Effector memory CD8-positive, alpha-beta T cell (primary cell): ENCODE measurements around the gene UVSSA.

ENCODE experiments used
- ATAC-seq: fragments of 150-1000 bp; cut with Tn5 transposase; replicated peaks from 2 replicates; pipeline ENCODE4 v1.10.0; 2021; ENCODE audit warnings: mild to moderate bottlenecking, moderate library complexity
- DNase-seq, 3 experiments: peaks; one replicate each; pipeline ENCODE4 v3.0.0; 2021
- H3K27ac Mint-ChIP-seq, 2 donors: one replicate each; pipeline ENCODE4 v1.8.0; 2022; ENCODE audit warnings: mild to moderate bottlenecking in 2 of 2, mixed read lengths in 2 of 2, moderate library complexity in 2 of 2
- H3K27me3 Mint-ChIP-seq, 2 donors: one replicate each; pipeline ENCODE4 v1.8.0; 2022; ENCODE audit warnings: mixed read lengths in 2 of 2
- H3K36me3 Mint-ChIP-seq: one replicate; pipeline ENCODE4 v1.8.0; 2022; ENCODE audit warnings: mild to moderate bottlenecking, moderate library complexity, mixed read lengths; ENCODE audit not compliant: insufficient read depth
- H3K4me1 Mint-ChIP-seq, 2 donors: one replicate each; pipeline ENCODE4 v1.8.0; 2022; ENCODE audit warnings: low read depth in 2 of 2, mixed read lengths in 2 of 2
- H3K4me3 Mint-ChIP-seq, 2 donors: one replicate each; pipeline ENCODE4 v1.8.0; 2022; ENCODE audit warnings: mild to moderate bottlenecking in 2 of 2, mixed read lengths in 2 of 2, moderate library complexity in 2 of 2
- H3K9me3 Mint-ChIP-seq, 2 donors: one replicate each; pipeline ENCODE4 v1.8.0; 2022; ENCODE audit warnings: mixed read lengths in 2 of 2

UVSSA gene

DNA sequence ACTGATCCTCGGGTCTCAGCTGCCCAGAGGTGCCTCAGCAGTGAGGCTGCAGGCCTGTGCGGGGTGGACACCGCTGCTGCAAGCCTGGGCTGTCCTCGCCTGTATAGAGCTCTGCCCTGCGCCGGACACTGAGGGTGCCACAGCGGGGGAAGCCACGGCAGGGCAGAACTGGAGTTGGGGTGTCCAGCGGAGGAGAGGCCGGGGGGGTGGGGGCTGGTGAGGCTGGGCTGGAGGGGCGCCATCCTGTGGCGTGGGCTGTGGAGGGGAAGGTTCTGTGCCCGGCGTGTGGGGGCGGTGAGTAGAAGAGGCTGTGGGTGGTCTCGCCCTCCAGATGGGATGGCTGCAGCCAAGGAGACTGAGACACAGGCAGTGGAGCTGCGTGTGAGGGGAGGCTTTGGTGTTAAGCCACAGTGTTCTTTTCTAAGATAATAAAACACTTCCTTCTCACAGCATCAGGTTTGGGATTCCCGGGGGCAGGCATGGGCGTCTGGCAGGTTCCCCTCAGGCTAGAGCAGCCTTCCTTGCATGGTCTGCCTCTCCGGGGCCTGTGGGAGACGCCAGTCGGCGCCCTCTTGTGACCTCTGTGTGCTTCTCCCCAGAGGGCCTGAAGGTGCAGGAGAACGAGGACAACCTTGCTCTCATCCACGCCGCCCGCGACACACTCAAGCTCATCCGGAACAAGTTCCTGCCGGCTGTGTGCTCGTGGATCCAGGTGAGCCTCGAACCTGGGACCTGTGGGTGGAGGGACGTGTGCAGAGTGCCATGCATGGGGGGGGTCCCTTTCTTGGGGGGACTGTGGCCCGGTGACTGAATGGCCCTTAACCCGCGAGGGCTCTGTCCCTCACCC, 7.4 kb downstream of the UVSSA start:
- no peak for ATAC-seq
- Mint-ChIP-seq H3K4me3 (no peak overlapping the region), H3K4me1 (peaks cover 3 to 13% of the 10 kb centered on the region in 2 donors), H3K9me3 (no peaks in the 10 kb centered on the region), H3K27me3 (no peaks in the 10 kb centered on the region), H3K36me3 (peaks cover 4% of the 10 kb centered on the region), H3K27ac (no peak overlapping the region)
- no peak for DNase-seq

DNA sequence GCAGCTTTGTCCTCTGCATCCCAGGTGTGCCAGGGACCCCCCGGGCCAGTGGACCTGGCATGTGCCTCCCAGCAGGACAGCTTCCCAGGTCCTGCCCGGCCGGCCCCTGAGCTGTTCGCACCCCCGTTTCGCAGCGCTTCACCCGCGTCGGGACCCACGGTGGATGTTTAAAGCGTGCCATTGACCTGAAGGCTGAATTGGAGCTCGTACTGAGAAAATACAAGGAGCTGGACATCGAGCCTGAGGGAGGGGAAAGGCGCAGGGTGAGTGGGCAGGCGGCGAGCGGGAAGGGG, 7.9 kb downstream of the UVSSA start:
- H3K36me3 Mint-ChIP-seq: peaks cover 3% of the 10 kb centered on the region
- DNase-seq (no peak), ATAC-seq (no peak)
- H3K27ac Mint-ChIP-seq: no peak overlapping the region
- H3K27me3 Mint-ChIP-seq: no peaks in the 10 kb centered on the region
- peaks cover 3 to 10% of the 10 kb centered on the region in 2 donors for H3K4me1 Mint-ChIP-seq
- no peak overlapping the region for H3K4me3 Mint-ChIP-seq
- H3K9me3 Mint-ChIP-seq: no peaks in the 10 kb centered on the region

DNA sequence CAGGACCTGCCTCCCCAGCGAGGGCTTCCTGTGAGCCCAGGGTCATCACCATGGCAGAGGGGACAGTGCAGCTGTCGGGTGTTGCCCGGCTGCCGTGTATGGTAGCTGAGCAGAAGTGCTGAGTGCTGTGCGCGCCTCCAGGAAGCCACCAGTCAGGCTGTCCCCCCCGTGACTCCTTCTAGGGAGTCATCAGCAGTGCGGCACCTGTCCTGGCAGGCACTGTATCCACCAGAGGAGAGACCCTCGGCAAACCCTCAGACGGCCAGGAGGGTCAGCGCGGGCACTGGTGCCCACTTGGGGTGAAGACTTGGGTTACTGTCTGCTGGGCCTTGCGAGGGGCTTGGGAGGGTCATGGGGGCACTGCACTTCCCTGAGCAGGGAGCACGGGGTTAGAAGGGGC, 8.4 kb downstream of the UVSSA start:
- Mint-ChIP-seq H3K27ac (no peak overlapping the region), H3K27me3 (no peaks in the 10 kb centered on the region), H3K9me3 (no peaks in the 10 kb centered on the region), H3K36me3 (peaks cover 3% of the 10 kb centered on the region), H3K4me3 (no peak overlapping the region), H3K4me1 (peaks cover 3 to 10% of the 10 kb centered on the region in 2 donors)
- DNase-seq (no peak), ATAC-seq (no peak)

DNA sequence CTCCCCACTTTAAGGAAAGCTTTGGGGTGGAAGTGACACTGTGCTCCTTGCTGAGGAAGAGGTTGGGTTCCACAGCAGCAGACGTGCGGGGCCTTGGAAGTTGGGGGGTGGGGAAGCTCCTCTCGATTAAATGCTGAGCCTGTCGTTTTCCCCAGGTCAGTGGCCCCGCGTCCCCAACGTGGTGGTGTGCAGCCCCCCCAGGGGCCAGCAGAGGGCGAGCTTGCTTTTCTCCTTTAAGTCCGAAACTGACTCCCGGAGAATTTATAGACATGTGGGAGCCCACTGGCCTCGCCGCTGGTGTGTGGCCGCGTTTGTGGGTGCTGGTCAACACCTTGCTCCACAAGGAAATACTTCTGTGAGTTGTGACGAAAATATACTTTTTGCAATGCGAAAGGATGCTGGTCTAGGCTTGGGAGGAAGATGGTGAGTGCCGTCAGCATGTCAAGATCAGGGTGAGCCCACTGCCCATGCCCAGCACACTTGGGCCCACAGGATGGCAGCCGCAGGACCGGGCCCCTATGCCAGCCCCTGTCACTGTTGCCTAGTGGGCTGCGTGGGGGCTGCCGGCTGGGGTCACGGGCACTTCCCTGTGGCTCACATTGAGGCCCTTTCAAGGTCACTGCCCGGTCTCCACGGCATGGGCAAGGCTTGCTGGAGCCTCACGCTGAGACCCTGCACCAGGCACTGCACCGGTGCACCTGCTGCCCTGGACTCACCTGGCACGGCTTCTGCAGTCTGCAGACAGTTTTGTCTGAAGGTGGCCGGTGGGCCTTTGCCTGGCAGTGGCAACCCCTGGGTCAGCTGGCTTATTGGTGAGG, 9.4 kb downstream of the UVSSA start:
- no peaks in the 10 kb centered on the region for H3K27me3 Mint-ChIP-seq
- H3K9me3 Mint-ChIP-seq: no peaks in the 10 kb centered on the region
- no peak overlapping the region for H3K4me3 Mint-ChIP-seq
- H3K27ac Mint-ChIP-seq: peak overlapping the region in 1 of 2 donors; percentile 20
- ATAC-seq: no peak
- DNase-seq: peak; percentile 24 to 26 (median 24)
- H3K4me1 Mint-ChIP-seq: peaks cover 2 to 7% of the 10 kb centered on the region in 2 donors
- H3K36me3 Mint-ChIP-seq: peaks cover 3% of the 10 kb centered on the region

DNA sequence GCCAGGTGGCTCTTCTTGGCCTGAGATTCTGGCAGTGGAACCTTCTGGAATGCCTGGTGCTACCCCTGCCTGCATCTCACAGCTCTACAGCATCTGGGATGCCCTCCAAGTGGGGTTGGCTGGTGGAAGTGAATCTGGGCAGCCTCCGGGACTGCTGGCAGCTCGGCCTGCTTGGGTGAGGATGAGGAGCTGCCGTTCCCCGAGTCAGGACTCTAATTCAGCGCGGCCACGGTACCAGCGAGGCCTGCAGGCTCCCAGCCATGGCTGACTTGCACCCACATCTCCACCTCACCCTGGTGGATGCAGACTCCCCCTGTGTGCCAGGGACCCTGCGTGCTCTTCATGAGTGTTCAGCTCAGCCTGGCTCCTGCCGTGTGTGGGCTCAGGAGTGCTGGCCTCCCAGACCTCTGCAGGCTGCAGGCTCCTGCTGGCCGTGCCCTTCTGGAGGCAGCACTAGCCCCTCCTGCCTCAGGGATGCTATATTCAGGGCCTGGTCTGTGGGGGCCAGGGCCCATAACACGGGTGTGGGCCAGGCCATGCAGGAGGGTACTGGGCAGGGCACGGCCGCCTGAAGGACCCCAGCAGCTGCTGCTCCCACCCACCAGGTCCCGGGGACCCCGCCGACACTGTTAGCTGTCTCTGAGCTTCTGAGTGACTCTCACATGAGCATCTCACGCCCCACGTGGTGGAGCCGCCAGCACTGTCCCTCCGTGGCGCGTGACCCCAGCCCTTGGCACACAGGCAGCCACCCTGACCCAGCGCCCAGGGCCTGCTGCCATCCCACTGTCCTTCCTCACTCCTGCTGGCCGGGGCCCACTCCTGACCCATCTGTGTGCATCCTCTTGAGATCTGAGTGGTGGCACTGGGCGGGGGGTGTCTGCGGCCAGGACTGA, 10.6 kb downstream of the UVSSA start:
- DNase-seq: no peak
- Mint-ChIP-seq H3K9me3 (no peaks in the 10 kb centered on the region), H3K4me1 (no peaks in the 10 kb centered on the region), H3K36me3 (peaks cover 9% of the 10 kb centered on the region), H3K27me3 (no peaks in the 10 kb centered on the region), H3K4me3 (no peak overlapping the region), H3K27ac (peak overlapping the region in 1 of 2 donors; percentile 67)
- no peak for ATAC-seq

DNA sequence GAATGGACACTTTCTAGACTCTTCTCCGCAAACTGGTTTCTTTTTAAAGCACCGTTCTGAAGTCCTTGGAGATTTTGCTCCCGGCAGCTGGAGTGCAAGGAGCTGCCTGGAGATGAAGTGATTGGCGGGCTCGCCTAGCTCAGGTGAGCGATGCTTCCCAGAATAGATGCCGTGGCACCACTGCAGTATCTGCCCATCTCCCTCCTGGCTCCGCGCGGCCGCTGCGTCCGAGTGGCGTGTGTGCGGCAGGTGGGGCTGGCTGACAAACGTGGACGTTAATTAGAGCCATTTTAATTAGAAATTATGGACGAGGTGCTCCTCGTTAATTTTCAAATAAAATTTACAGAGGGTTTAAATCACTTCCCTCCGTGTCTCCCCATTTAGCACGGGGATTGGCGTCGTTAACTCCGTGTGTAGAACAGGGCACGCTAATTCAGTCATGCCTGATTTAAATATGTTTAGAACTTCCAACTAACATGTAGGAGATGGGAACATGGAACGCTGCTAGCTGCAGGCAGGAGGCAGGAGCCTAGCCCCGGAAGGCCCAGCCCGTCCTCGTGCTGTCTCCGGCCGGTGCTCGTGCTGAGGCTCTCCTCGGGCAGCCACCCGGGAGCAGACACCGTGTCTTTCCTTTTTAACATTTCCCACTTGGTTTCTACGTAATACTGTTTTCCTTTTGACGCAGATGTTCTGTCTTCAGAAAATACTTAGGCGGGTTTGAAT, 11.6 kb downstream of the UVSSA start:
- Mint-ChIP-seq H3K27me3 (no peaks in the 10 kb centered on the region), H3K4me3 (no peak overlapping the region), H3K9me3 (no peaks in the 10 kb centered on the region), H3K4me1 (no peaks in the 10 kb centered on the region), H3K36me3 (peaks cover 14% of the 10 kb centered on the region), H3K27ac (peak overlapping the region in 1 of 2 donors; percentile 67)
- ATAC-seq: no peak
- DNase-seq: no peak

DNA sequence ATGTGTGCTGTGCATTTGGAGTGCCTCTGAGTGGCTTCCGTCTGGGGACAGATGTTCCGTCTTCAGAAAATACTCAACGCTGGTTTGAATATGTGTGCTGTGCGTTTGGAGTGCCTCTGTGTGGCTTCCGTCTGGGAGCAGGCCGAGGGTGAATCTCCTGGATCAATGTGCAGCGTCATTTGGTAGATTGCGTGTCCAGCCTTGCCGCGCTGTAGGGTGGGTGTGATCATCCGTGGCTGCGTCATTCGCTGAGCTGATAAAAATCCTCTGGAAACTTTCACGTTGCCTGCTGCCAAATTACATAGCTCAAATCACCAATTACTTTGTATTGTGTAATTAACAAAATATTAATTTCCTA, 12.1 kb downstream of the UVSSA start:
- Mint-ChIP-seq H3K9me3 (no peaks in the 10 kb centered on the region), H3K27me3 (no peaks in the 10 kb centered on the region), H3K4me3 (no peak overlapping the region), H3K4me1 (no peaks in the 10 kb centered on the region), H3K36me3 (peaks cover 14% of the 10 kb centered on the region), H3K27ac (no peak overlapping the region)
- no peak for ATAC-seq
- no peak for DNase-seq

DNA sequence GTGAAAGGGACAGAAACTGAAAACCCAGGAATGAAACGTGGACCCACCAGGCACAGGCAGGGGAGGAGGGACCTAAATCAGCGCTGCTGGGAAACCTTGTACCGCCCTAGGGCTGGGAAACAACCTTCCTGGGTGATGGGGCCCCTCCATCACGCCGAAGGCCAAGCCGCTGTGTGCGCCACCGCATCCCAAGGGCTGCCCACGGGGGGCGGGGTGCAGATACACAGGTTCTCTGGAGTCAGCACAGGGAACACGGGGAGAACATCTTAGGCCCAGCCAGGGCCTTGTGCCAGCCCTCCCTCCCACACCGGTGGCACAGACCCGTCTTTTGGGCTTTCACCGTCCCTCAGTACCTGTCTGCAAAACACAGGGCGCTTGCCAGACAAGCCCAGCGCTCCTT, 13.0 kb downstream of the UVSSA start:
- no peak for DNase-seq
- Mint-ChIP-seq H3K36me3 (peaks cover 14% of the 10 kb centered on the region), H3K27me3 (no peaks in the 10 kb centered on the region)

DNA sequence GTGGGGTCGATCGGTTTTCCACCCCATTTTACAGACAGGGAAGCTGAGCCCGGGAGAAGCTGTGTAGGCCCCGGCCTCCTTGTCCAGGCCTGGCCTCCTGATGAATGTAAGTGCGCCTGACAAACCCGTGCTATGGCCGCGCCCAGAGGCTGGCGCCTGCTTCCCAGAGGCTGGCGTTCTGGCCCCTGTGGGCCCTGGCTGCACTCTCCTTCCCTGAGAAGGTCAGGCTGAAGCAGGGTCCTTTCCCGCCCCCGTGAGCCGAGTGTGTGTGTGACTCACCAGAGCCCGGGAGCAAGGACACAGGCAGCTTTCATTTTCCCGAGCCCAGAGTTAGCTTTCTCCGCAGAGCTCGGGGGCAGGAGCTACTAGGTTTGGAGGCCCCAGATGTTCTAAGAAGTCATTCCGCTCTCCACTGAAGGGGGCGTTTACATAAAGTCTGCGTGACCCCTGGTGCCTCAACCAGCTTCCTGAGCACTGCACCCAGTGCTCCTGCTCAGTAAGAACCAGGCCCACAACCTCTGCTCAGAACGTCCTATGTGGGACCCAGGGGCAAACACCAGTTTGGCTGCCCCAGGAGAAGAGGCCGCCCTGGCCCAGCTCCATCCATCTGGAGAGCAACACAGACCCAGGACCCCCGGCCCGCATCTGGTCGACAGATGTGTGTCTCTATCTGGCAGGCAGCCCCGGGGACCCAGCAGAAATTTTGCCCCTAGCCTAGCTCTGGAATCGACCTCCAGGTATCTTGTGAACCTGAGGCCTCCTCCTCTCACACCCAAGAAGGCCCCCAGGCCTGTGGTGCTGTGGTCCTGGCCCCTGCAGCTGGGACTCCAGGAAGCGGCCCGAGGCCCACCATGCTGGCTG, 13.6 kb downstream of the UVSSA start:
- H3K27ac Mint-ChIP-seq: no peak overlapping the region
- no peak for DNase-seq
- H3K27me3 Mint-ChIP-seq: no peaks in the 10 kb centered on the region
- no peak overlapping the region for H3K4me3 Mint-ChIP-seq
- no peaks in the 10 kb centered on the region for H3K9me3 Mint-ChIP-seq
- peaks cover 14% of the 10 kb centered on the region for H3K36me3 Mint-ChIP-seq
- no peaks in the 10 kb centered on the region for H3K4me1 Mint-ChIP-seq
- ATAC-seq: no peak

More for the DNA sequence above, 13.0 kb downstream of the UVSSA start:
- no peak for ATAC-seq
- H3K9me3 Mint-ChIP-seq: no peaks in the 10 kb centered on the region
- H3K27ac Mint-ChIP-seq: no peak overlapping the region
- H3K4me3 Mint-ChIP-seq: no peak overlapping the region
- H3K4me1 Mint-ChIP-seq: no peaks in the 10 kb centered on the region

DNA sequence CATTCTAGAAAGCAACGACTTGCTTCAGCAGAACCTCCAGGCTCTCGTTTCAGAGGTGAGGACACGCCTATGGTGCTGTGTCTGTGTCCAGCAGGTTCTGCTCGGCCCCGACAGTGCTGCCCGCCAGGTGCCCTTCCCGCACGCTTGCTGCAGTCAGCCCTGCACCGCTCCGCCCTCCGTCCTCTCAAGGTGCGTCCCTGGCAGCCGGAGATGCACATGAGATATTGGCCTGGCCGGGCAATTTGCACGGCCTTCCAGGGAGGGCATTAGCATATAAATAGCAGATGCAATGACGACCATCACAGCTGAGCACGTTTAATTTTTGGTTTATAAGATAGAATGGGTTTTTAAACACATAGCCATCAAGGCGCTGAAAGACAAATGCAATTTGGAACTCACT, 14.4 kb downstream of the UVSSA start:
- Mint-ChIP-seq H3K4me1 (no peaks in the 10 kb centered on the region), H3K27me3 (no peaks in the 10 kb centered on the region), H3K36me3 (peaks cover 11% of the 10 kb centered on the region), H3K9me3 (no peaks in the 10 kb centered on the region), H3K4me3 (no peak overlapping the region), H3K27ac (no peak overlapping the region)
- DNase-seq (no peak), ATAC-seq (no peak)

DNA sequence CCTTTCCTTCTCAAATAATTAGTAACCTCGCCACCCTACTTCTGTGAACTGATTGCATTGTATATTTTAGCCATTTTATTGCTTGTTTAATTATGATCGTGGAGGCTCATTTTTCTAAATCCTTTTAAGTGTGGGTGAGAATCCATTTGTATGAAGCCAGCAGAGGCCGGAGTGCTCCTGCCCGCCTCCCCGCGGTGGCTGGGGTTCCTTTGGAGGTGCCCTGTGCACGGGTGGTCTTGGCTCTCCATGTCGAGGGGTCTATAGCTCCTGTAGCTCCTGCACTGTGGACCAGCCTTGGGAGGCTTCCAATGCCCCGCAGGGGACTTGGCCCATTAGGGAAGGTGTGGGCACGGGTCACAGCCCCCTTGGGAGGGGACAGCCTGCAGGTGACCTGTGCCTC, 15.0 kb downstream of the UVSSA start:
- no peak overlapping the region for H3K27ac Mint-ChIP-seq
- peaks cover 11% of the 10 kb centered on the region for H3K36me3 Mint-ChIP-seq
- ATAC-seq (no peak), DNase-seq (no peak)
- no peaks in the 10 kb centered on the region for H3K4me1 Mint-ChIP-seq
- H3K27me3 Mint-ChIP-seq: no peaks in the 10 kb centered on the region
- H3K9me3 Mint-ChIP-seq: no peaks in the 10 kb centered on the region
- H3K4me3 Mint-ChIP-seq: no peak overlapping the region

DNA sequence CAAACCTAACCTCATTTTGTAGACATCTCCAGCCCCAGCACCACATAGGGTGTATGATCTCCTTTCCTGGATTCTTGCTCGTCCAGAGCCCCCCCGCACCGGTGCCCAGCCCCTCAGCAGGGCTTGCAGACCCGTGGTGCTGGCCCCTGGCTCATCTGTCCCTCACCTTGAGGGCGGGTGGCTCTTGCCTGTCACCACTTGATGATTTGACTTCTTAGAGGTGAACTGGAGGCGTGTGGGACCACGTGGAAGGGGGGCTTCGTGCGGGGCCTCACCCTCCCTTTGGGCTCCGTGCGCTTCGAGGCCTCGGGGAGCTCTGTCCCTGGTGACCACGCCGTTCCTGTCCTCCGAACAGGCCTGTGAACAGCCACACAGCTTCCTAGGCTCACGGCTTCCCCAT, 15.5 kb downstream of the UVSSA start:
- H3K4me1 Mint-ChIP-seq: no peaks in the 10 kb centered on the region
- no peak for DNase-seq
- no peak overlapping the region for H3K27ac Mint-ChIP-seq
- H3K36me3 Mint-ChIP-seq: peaks cover 14% of the 10 kb centered on the region
- H3K4me3 Mint-ChIP-seq: no peak overlapping the region
- H3K9me3 Mint-ChIP-seq: no peaks in the 10 kb centered on the region
- H3K27me3 Mint-ChIP-seq: no peaks in the 10 kb centered on the region
- no peak for ATAC-seq
